H1 (cell line): ENCODE measurements around the gene STK11IP. TPM values are rescaled to one million over a fixed set of nuclear protein-coding genes. Genes with fewer than 3 reads are reported as not detected.

Experiments used
- CTCF ChIA-PET: fragments of 300-600 bp; sonication (Branson Sonifier 250); formaldehyde crosslinking; loops from one replicate; lab custom pipeline; 2021; ENCODE audit not compliant: partially characterized antibody; lab: Charles Lee
- POLR2A ChIA-PET: fragments of 300-600 bp; sonication (Branson Sonifier 250); formaldehyde crosslinking; loops from one replicate; lab custom pipeline; 2021; ENCODE audit warnings: inconsistent platforms; ENCODE audit not compliant: partially characterized antibody; lab: Charles Lee
- DNase-seq, 2 experiments: peaks; one replicate each; pipeline versions ENCODE4 v3.0.0 to v3.0.0-alpha.2; 2010 to 2022; ENCODE audit warnings: low spot score in 2 of 2, low read depth in 1 of 2, mixed read lengths in 1 of 2
- FAIRE-seq: peaks from 2 replicates; lab custom pipeline; 2011; peaks lifted over from hg19 to GRCh38; lab: Jason Lieb, UNC
- H2AFZ ChIP-seq: 2 replicates; pipeline ENCODE4 v1.8.1; 2012; ENCODE audit warnings: low read length, inconsistent platforms
- H2AK5ac ChIP-seq: 2 replicates; pipeline ENCODE4 v1.6.1; 2013; ENCODE audit warnings: low read depth, low read length
- H2BK120ac ChIP-seq: replicated peaks from 2 replicates; pipeline ENCODE3; 2013; ENCODE audit warnings: low read depth, low read length, inconsistent platforms
- H2BK12ac ChIP-seq: 2 replicates; pipeline ENCODE4 v1.6.1; 2013; ENCODE audit warnings: low read depth, low read length
- H2BK15ac ChIP-seq: 2 replicates; pipeline ENCODE4 v1.6.1; 2013; ENCODE audit warnings: low read length
- H2BK20ac ChIP-seq: 2 replicates; pipeline ENCODE4 v1.6.1; 2013; ENCODE audit warnings: low read length
- H2BK5ac ChIP-seq: 2 replicates; pipeline ENCODE4 v1.6.1; 2013; ENCODE audit warnings: low read depth, low read length
- H3K14ac ChIP-seq: 2 replicates; pipeline ENCODE4 v1.6.1; 2013; ENCODE audit warnings: inconsistent platforms; ENCODE audit not compliant: insufficient read length
- H3K18ac ChIP-seq: 2 replicates; pipeline ENCODE4 v1.6.1; 2013; ENCODE audit warnings: low read length; ENCODE audit errors: extremely low read depth
- H3K23ac ChIP-seq: 2 replicates; pipeline ENCODE4 v1.6.1; 2013; ENCODE audit warnings: inconsistent platforms; ENCODE audit not compliant: insufficient read length
- H3K23me2 ChIP-seq: 2 replicates; pipeline ENCODE4 v1.6.1; 2013; ENCODE audit warnings: low read depth, low read length
- H3K27ac ChIP-seq: 2 replicates; pipeline ENCODE4 v1.6.1; 2011; ENCODE audit warnings: low read depth, low read length, inconsistent platforms
- H3K27me3 ChIP-seq, 4 experiments: replicated peaks in 1 of 4; 1 replicate in 1 of 4; 2 replicates in 3 of 4; pipeline versions ENCODE4 v1.6.1 to v1.8.1; 2011 to 2013; ENCODE audit warnings: low read length in 3 of 4, mild to moderate bottlenecking in 3 of 4, inconsistent platforms in 2 of 4, mixed read lengths in 2 of 4, moderate library complexity in 1 of 4; ENCODE audit not compliant: control insufficient read depth in 3 of 4, insufficient read depth in 3 of 4; ENCODE audit errors: extremely low read depth in 1 of 4
- H3K36me3 ChIP-seq, 4 experiments: 2 replicates each; pipeline versions ENCODE4 v1.6.1 to v1.8.1; 2011 to 2013; ENCODE audit warnings: mild to moderate bottlenecking in 4 of 4, low read length in 3 of 4, moderate library complexity in 2 of 4, control low read depth in 1 of 4, inconsistent platforms in 1 of 4; ENCODE audit not compliant: insufficient read depth in 4 of 4, control insufficient read depth in 2 of 4
- H3K4ac ChIP-seq: replicated peaks from 2 replicates; pipeline ENCODE3; 2013; ENCODE audit warnings: low read length, low read depth, mixed read lengths, inconsistent platforms; ENCODE audit not compliant: insufficient read length
- H3K4me1 ChIP-seq, 4 experiments: replicated peaks in 1 of 4; 1 replicate in 1 of 4; 2 replicates in 3 of 4; pipeline versions ENCODE4 v1.6.1 to v1.8.1; 2011 to 2013; ENCODE audit warnings: low read length in 3 of 4, inconsistent platforms in 2 of 4, mixed read lengths in 1 of 4; ENCODE audit not compliant: insufficient read depth in 4 of 4, control insufficient read depth in 3 of 4
- H3K4me2 ChIP-seq, 2 experiments: 2 replicates each; pipeline versions ENCODE4 v1.6.1 to v1.8.1; 2011 to 2013; ENCODE audit warnings: low read depth in 2 of 2, low read length in 2 of 2, control low read depth in 1 of 2, inconsistent platforms in 1 of 2, mild to moderate bottlenecking in 1 of 2; ENCODE audit not compliant: insufficient read depth in 1 of 2
- H3K4me3 ChIP-seq, 4 experiments: fragments of 200-600, 300-600 bp in 1 of 4; sonication (generic), shearing (Covaris generic), sonication (Bioruptor Twin) in 1 of 4; 2 replicates each; pipeline versions ENCODE4 v1.5.1 to v1.8.1; 2011 to 2016; ENCODE audit warnings: low read length in 4 of 4, low read depth in 3 of 4, control low read depth in 2 of 4, inconsistent platforms in 2 of 4, mild to moderate bottlenecking in 2 of 4, mixed read lengths in 1 of 4, moderate library complexity in 1 of 4; ENCODE audit not compliant: insufficient read depth in 2 of 4; ENCODE audit errors: extremely low read depth in 1 of 4
- H3K56ac ChIP-seq: replicated peaks from 2 replicates; pipeline ENCODE3; 2013; ENCODE audit warnings: low read depth, mild to moderate bottlenecking, mixed read lengths, low read length, inconsistent platforms; ENCODE audit not compliant: insufficient read length
- H3K79me1 ChIP-seq: 2 replicates; pipeline ENCODE4 v1.6.1; 2013; ENCODE audit warnings: low read depth, low read length, control low read depth
- H3K79me2 ChIP-seq, 2 experiments: 2 replicates each; pipeline versions ENCODE4 v1.6.1 to v1.8.1; 2012 to 2013; ENCODE audit warnings: low read length in 2 of 2, mild to moderate bottlenecking in 2 of 2, inconsistent platforms in 1 of 2; ENCODE audit not compliant: insufficient read depth in 2 of 2, control insufficient read depth in 1 of 2
- H3K9ac ChIP-seq, 4 experiments: replicated peaks in 1 of 4; 1 replicate in 1 of 4; 2 replicates in 3 of 4; pipeline versions ENCODE4 v1.6.1 to v1.8.1; 2011 to 2013; ENCODE audit warnings: low read depth in 3 of 4, low read length in 3 of 4, control low read depth in 2 of 4, mild to moderate bottlenecking in 2 of 4, moderate library complexity in 2 of 4, inconsistent platforms in 1 of 4; ENCODE audit errors: extremely low read depth in 1 of 4
- H3K9me3 ChIP-seq, 2 experiments: 2 replicates each; pipeline versions ENCODE4 v1.6.1 to v1.8.1; 2012 to 2013; ENCODE audit warnings: mild to moderate bottlenecking in 2 of 2, moderate library complexity in 2 of 2, control low read depth in 1 of 2, inconsistent platforms in 1 of 2, low read depth in 1 of 2, low read length in 1 of 2, mixed read lengths in 1 of 2; ENCODE audit not compliant: insufficient read depth in 2 of 2
- H4K20me1 ChIP-seq, 2 experiments: replicated peaks in 1 of 2; 2 replicates each; pipeline versions ENCODE3 to v1.8.1; 2011 to 2013; ENCODE audit warnings: inconsistent platforms in 2 of 2, low read length in 2 of 2, mild to moderate bottlenecking in 1 of 2; ENCODE audit not compliant: insufficient read depth in 2 of 2, control insufficient read depth in 1 of 2
- H4K5ac ChIP-seq: 2 replicates; pipeline ENCODE4 v1.6.1; 2013; ENCODE audit warnings: low read length, low read depth, mixed read lengths, inconsistent platforms; ENCODE audit not compliant: insufficient read length
- H4K8ac ChIP-seq: 2 replicates; pipeline ENCODE4 v1.8.0; 2013; ENCODE audit warnings: mild to moderate bottlenecking, moderate library complexity, low read length, inconsistent platforms; ENCODE audit not compliant: insufficient read depth; ENCODE audit errors: extremely low read depth
- H4K91ac ChIP-seq: replicated peaks from 2 replicates; pipeline ENCODE3; 2013; ENCODE audit warnings: low read length, mixed read lengths, inconsistent platforms; ENCODE audit not compliant: insufficient read length
- RBBP5 ChIP-seq: IDR thresholded peaks from 2 replicates; pipeline ENCODE4 v1.7.1; 2012; ENCODE audit warnings: low read depth, mild to moderate bottlenecking, inconsistent platforms, low read length, moderate library complexity, borderline replicate concordance
- TBP ChIP-seq: IDR thresholded peaks from 2 replicates; pipeline ENCODE4 v1.6.1; 2011; ENCODE audit warnings: low read depth, low read length, improper control_type of control experiment
- WGBS, 2 experiments: shearing (Covaris generic) in 1 of 2; methylation state at CpG; one replicate each; pipeline versions ENCODE4 v1.1.6 to v1.1.7; 2013 to 2015; ENCODE audit warnings: low lambda C conversion rate in 2 of 2, mixed read lengths in 2 of 2, inconsistent platforms in 1 of 2, low coverage in 1 of 2, missing lambda C conversion rate in 1 of 2; ENCODE audit not compliant: insufficient replicate concordance in 2 of 2, insufficient coverage in 1 of 2, insufficient read length in 1 of 2; ENCODE audit errors: extremely low coverage in 1 of 2, missing lambda C conversion rate in 1 of 2; 5-methylcytosine and 5-hydroxymethylcytosine counted together
- polyA plus RNA-seq, 7 experiments: library from polyadenylated mRNA; depleted of rRNA in 3 of 7; stranded (reverse) in 5 of 7; unstranded in 2 of 7; fragments of >200 nt in 5 of 7; fragments of 200-250 nt in 2 of 7; gene quantifications; 1 replicate in 5 of 7; 2 replicates in 1 of 7; 4 replicates in 1 of 7; pipeline versions ENCODE4 v1.2.1 to v1.2.3, GENCODE V29; 2011 to 2013; ENCODE audit warnings: missing spikeins in 2 of 7, mixed read lengths in 2 of 7
- total RNA-seq: library from RNA; stranded (reverse); fragmentation: NEBNext Ultra II Directional; extraction: Animal tissue kit (Norgen Biotek cat#: 25700); gene quantifications from 2 replicates; pipeline ENCODE4 v1.2.1, GENCODE V29; 2021
- TF ChIP-seq, protein P1 (sequence below): IDR thresholded peaks from 2 replicates; pipeline ENCODE4 v1.6.1; 2012; ENCODE audit warnings: low read length, inconsistent platforms
- TF ChIP-seq, protein P2 (sequence below), 3 experiments: IDR thresholded peaks; 1 replicate in 2 of 3; 2 replicates in 1 of 3; pipeline versions ENCODE4 v1.5.1 to v1.6.1; 2011; ENCODE audit warnings: low read length in 3 of 3, mild to moderate bottlenecking in 3 of 3, inconsistent platforms in 2 of 3, low read depth in 1 of 3, moderate library complexity in 1 of 3; ENCODE audit not compliant: insufficient read depth in 1 of 3; ENCODE audit errors: control extremely low read depth in 1 of 3
- TF ChIP-seq, protein P3 (sequence below): IDR thresholded peaks from 2 replicates; pipeline ENCODE4 v1.6.1; 2011; ENCODE audit warnings: low read length, improper control_type of control experiment

The STK11IP gene
- total and polyA plus RNA-seq, 2 of the 8 experiments (the other 6 are each of a cell fraction or from before 2014, with no cell fraction given) = 18.5 to 29.6 TPM

DNA sequence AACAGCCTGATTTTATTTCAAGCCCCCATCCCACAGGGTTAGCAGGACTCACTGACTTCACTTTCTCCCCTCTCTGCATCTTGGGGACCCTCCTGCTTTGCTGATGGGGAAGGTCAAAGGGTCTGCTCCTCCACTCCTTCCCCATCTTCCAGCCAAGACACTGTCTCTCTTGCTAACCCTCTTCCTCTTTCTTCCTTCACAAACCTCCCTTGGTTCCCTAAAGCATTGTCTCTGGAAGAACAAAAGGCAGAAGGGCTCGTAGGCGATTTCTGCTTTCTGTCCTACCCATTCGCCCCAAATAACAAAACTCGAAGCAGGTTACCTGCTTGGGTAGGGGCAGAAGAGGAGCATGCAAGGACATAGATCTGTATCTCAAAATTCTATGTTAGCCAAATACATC, 24.3 kb downstream of the STK11IP start:
- no peak overlapping the region for H3K4ac ChIP-seq
- no peak overlapping the region for H3K18ac ChIP-seq
- FAIRE-seq (no peak), DNase-seq (no peak)
- peaks cover 0 to 3% (median 3%) of the 10 kb centered on the region in 4 experiments; a peak in 2 of 7 replicates for H3K4me1 ChIP-seq
- POLR2A ChIA-PET = interaction anchor here (0.5 kb wide), 1 partner anchor 24 kb away, joined by 3 read pairs; no protein-coding TSS in a partner anchor
- no peak overlapping the region for H3K23ac ChIP-seq
- no peaks in the 10 kb centered on the region for H3K36me3 ChIP-seq
- CTCF ChIA-PET = interaction anchor here (1.0 to 18.7 kb wide), 4 partner anchors 14 to 148 kb away, joined by 3 to 356 read pairs (median 8); partner anchors contain the start of gene SLC4A3
- no peaks in the 10 kb centered on the region for H4K20me1 ChIP-seq
- H3K27me3 ChIP-seq = peaks cover 0 to 6% (median 4%) of the 10 kb centered on the region in 4 experiments; a peak in 5 of 7 replicates
- no peak overlapping the region for H3K14ac ChIP-seq
- no peak overlapping the region for H4K5ac ChIP-seq
- WGBS, 2 experiments = 94% methylated on average over 4 of the region's 4 CpGs; no CpG with 5 or more reads in 1 of the 2 experiments
- H2BK20ac ChIP-seq = no peak overlapping the region
- no peak overlapping the region for H3K27ac ChIP-seq
- H3K9me3 ChIP-seq = no peaks in the 10 kb centered on the region
- no peak overlapping the region for H3K4me3 ChIP-seq
- no peak overlapping the region for H3K56ac ChIP-seq
- no peak overlapping the region for H2BK5ac ChIP-seq
- no peaks in the 10 kb centered on the region for H3K79me2 ChIP-seq
- H2BK120ac ChIP-seq = no peak overlapping the region
- H4K8ac ChIP-seq = no peak overlapping the region
- no peak overlapping the region for H2AFZ ChIP-seq
- no peaks in the 10 kb centered on the region for H3K79me1 ChIP-seq
- H3K4me2 ChIP-seq = no peak overlapping the region
- H2BK15ac ChIP-seq = no peak overlapping the region
- H3K9ac ChIP-seq = no peak overlapping the region
- H3K23me2 ChIP-seq = peaks cover under 1% of the 10 kb centered on the region; the same call in 1 of the 2 replicates
- H2BK12ac ChIP-seq = no peak overlapping the region
- no peak overlapping the region for H2AK5ac ChIP-seq
- no peak overlapping the region for H4K91ac ChIP-seq
- TF ChIP-seq, protein P1, sequence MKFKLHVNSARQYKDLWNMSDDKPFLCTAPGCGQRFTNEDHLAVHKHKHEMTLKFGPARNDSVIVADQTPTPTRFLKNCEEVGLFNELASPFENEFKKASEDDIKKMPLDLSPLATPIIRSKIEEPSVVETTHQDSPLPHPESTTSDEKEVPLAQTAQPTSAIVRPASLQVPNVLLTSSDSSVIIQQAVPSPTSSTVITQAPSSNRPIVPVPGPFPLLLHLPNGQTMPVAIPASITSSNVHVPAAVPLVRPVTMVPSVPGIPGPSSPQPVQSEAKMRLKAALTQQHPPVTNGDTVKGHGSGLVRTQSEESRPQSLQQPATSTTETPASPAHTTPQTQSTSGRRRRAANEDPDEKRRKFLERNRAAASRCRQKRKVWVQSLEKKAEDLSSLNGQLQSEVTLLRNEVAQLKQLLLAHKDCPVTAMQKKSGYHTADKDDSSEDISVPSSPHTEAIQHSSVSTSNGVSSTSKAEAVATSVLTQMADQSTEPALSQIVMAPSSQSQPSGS = no peak
- TF ChIP-seq, protein P2, sequence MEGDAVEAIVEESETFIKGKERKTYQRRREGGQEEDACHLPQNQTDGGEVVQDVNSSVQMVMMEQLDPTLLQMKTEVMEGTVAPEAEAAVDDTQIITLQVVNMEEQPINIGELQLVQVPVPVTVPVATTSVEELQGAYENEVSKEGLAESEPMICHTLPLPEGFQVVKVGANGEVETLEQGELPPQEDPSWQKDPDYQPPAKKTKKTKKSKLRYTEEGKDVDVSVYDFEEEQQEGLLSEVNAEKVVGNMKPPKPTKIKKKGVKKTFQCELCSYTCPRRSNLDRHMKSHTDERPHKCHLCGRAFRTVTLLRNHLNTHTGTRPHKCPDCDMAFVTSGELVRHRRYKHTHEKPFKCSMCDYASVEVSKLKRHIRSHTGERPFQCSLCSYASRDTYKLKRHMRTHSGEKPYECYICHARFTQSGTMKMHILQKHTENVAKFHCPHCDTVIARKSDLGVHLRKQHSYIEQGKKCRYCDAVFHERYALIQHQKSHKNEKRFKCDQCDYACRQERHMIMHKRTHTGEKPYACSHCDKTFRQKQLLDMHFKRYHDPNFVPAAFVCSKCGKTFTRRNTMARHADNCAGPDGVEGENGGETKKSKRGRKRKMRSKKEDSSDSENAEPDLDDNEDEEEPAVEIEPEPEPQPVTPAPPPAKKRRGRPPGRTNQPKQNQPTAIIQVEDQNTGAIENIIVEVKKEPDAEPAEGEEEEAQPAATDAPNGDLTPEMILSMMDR (IDR thresholded peaks at IDR 0.05; ENCODE audit: control extremely low read depth in 1 of 3, insufficient read depth in 1 of 3, low read depth in 1 of 3, low read length in 3 of 3) = no peak
- TF ChIP-seq RBBP5 (no peak), TBP (no peak)
- TF ChIP-seq, protein P3, sequence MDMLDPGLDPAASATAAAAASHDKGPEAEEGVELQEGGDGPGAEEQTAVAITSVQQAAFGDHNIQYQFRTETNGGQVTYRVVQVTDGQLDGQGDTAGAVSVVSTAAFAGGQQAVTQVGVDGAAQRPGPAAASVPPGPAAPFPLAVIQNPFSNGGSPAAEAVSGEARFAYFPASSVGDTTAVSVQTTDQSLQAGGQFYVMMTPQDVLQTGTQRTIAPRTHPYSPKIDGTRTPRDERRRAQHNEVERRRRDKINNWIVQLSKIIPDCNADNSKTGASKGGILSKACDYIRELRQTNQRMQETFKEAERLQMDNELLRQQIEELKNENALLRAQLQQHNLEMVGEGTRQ = no peak
